ENCODE measurements around the gene SCARB1.

SCARB1 gene

GRCh38 chr12:124832856-124833255, 30.8 kb downstream of the SCARB1 start (continued):
- TF ChIP-seq, protein P1, sequence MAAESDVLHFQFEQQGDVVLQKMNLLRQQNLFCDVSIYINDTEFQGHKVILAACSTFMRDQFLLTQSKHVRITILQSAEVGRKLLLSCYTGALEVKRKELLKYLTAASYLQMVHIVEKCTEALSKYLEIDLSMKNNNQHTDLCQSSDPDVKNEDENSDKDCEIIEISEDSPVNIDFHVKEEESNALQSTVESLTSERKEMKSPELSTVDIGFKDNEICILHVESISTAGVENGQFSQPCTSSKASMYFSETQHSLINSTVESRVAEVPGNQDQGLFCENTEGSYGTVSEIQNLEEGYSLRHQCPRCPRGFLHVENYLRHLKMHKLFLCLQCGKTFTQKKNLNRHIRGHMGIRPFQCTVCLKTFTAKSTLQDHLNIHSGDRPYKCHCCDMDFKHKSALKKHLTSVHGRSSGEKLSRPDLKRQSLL (tag by site-specific recombination; IDR thresholded peaks at IDR 0.05) = no peak
- no peak for TF ChIP-seq ZFHX2 (tag by site-specific recombination; conservative IDR thresholded peaks at IDR 0.05)

GRCh38 chr12:124831590-124831989, 32.1 kb downstream of the SCARB1 start:
- Histone ChIP-seq H3K4me3 (ENCODE audit: low read depth, low read length) (no peak overlapping the region), H3K4me1 (ENCODE audit: control insufficient read depth, insufficient read depth, low read length) (peaks cover 5% of the 10 kb centered on the region; the same call in 1 of the 2 replicates), H3K9me3 (ENCODE audit: control insufficient read depth, insufficient read depth, low read depth, low read length) (no peaks in the 10 kb centered on the region), H3K27ac (ENCODE audit: extremely low read depth, low read depth, low read length) (no peak overlapping the region), H3K36me3 (ENCODE audit: control insufficient read depth in 2 of 2, insufficient read depth in 1 of 2, low read length in 2 of 2) (no peaks in the 10 kb centered on the region; a peak in 1 of 3 replicates)
- TF ChIP-seq ZNF132 (tag by site-specific recombination; IDR thresholded peaks at IDR 0.05; ENCODE audit: borderline replicate concordance) = no peak
- TF ChIP-seq ZNF37A (tag by site-specific recombination; IDR thresholded peaks at IDR 0.05) = no peak
- TF ChIP-seq ZNF600 (tag by site-specific recombination; IDR thresholded peaks at IDR 0.05) = no peak
- TF ChIP-seq ZNF248 (tag by site-specific recombination; IDR thresholded peaks at IDR 0.05) = no peak
- TF ChIP-seq PRDM4 (tag by site-specific recombination; IDR thresholded peaks at IDR 0.05) = no peak
- TF ChIP-seq, protein P2, sequence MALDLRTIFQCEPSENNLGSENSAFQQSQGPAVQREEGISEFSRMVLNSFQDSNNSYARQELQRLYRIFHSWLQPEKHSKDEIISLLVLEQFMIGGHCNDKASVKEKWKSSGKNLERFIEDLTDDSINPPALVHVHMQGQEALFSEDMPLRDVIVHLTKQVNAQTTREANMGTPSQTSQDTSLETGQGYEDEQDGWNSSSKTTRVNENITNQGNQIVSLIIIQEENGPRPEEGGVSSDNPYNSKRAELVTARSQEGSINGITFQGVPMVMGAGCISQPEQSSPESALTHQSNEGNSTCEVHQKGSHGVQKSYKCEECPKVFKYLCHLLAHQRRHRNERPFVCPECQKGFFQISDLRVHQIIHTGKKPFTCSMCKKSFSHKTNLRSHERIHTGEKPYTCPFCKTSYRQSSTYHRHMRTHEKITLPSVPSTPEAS (tag by site-specific recombination; IDR thresholded peaks at IDR 0.05) = no peak
- no peak for TF ChIP-seq ZNF785 (tag by site-specific recombination; IDR thresholded peaks at IDR 0.05)
- no peak for TF ChIP-seq ZNF239 (tag by site-specific recombination; IDR thresholded peaks at IDR 0.05)
- no peak for TF ChIP-seq ZNF121 (tag by site-specific recombination; IDR thresholded peaks at IDR 0.05)
- TF ChIP-seq ZBTB21 (tag by site-specific recombination; IDR thresholded peaks at IDR 0.05) = no peak
- TF ChIP-seq ZNF830 (tag by site-specific recombination; IDR thresholded peaks at IDR 0.05; ENCODE audit: low read depth) = no peak
- TF ChIP-seq ZNF114 (tag by site-specific recombination; IDR thresholded peaks at IDR 0.05) = no peak
- TF ChIP-seq ZBTB1 (tag by site-specific recombination; IDR thresholded peaks at IDR 0.05) = no peak
- no peak for TF ChIP-seq ZNF501 (tag by site-specific recombination; IDR thresholded peaks at IDR 0.05)
- no peak for TF ChIP-seq ZXDB (tag by site-specific recombination; IDR thresholded peaks at IDR 0.05)
- TF ChIP-seq ZNF133 (tag by site-specific recombination; IDR thresholded peaks at IDR 0.05) = no peak
- TF ChIP-seq ZNF266 (tag by site-specific recombination; IDR thresholded peaks at IDR 0.05; ENCODE audit: low read depth) = no peak
- no peak for TF ChIP-seq ZNF585B (tag by site-specific recombination; IDR thresholded peaks at IDR 0.05)
- no peak for TF ChIP-seq BCL11A (tag by site-specific recombination; IDR thresholded peaks at IDR 0.05; ENCODE audit: low read depth)
- no peak for TF ChIP-seq ZNF2 (tag by site-specific recombination; IDR thresholded peaks at IDR 0.05)
- ChIA-PET CTCF (no interaction called here), POLR2A (no interaction called here)

GRCh38 chr12:124830306-124830705, 33.4 kb downstream of the SCARB1 start:
- Histone ChIP-seq H3K4me3 (ENCODE audit: low read depth, low read length) (no peak overlapping the region), H3K36me3 (ENCODE audit: control insufficient read depth in 2 of 2, insufficient read depth in 1 of 2, low read length in 2 of 2) (no peaks in the 10 kb centered on the region; a peak in 1 of 3 replicates), H3K27ac (ENCODE audit: extremely low read depth, low read depth, low read length) (no peak overlapping the region), H3K4me1 (ENCODE audit: control insufficient read depth, insufficient read depth, low read length) (peaks cover 5% of the 10 kb centered on the region; the same call in 1 of the 2 replicates), H3K9me3 (ENCODE audit: control insufficient read depth, insufficient read depth, low read depth, low read length) (no peaks in the 10 kb centered on the region)
- POLR2A ChIA-PET = no interaction called here
- CTCF ChIA-PET = no interaction called here
- TF ChIP-seq KLF1 (tag by site-specific recombination; IDR thresholded peaks at IDR 0.05) = no peak
- TF ChIP-seq, protein P3, sequence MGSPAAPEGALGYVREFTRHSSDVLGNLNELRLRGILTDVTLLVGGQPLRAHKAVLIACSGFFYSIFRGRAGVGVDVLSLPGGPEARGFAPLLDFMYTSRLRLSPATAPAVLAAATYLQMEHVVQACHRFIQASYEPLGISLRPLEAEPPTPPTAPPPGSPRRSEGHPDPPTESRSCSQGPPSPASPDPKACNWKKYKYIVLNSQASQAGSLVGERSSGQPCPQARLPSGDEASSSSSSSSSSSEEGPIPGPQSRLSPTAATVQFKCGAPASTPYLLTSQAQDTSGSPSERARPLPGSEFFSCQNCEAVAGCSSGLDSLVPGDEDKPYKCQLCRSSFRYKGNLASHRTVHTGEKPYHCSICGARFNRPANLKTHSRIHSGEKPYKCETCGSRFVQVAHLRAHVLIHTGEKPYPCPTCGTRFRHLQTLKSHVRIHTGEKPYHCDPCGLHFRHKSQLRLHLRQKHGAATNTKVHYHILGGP (tag by site-specific recombination; IDR thresholded peaks at IDR 0.05) = no peak
- TF ChIP-seq BCL11B (tag by site-specific recombination; IDR thresholded peaks at IDR 0.05; ENCODE audit: low read depth) = no peak
